Hematopoietic multipotent progenitor cell treated with erythropoietin and hydrocortisone succinate and interleukin-3 and kit ligand, for 4 days (in vitro differentiated cells): ENCODE data around the gene SCN9A.
"Not testable (repeated sequence)": the region's sequence is repeated elsewhere in the genome, so short reads cannot be mapped to it uniquely, and the experiment has no call there.

Experiments used
- DNase-seq: peaks from one replicate; pipeline ENCODE4 v3.0.0-alpha.2; 2015

The SCN9A gene

GRCh38 chr2:166332106-166332505 lies 43.6 kb downstream of the SCN9A start:
- no peak for DNase-seq

- no peak for DNase-seq
Observed at GRCh38 chr2:166331468-166331867, 44.3 kb downstream of the SCN9A start.

GRCh38 chr2:166329465-166329864 lies 46.3 kb downstream of the SCN9A start:
- DNase-seq, result no peak

GRCh38 chr2:166328147-166328546 lies 47.6 kb downstream of the SCN9A start:
- no peak for DNase-seq

- DNase-seq, result no peak
Observed at GRCh38 chr2:166321076-166321475, 54.7 kb downstream of the SCN9A start.

- no peak for DNase-seq
Observed at GRCh38 chr2:166314022-166314759, 61.6 kb downstream of the SCN9A start.

GRCh38 chr2:166312863-166313262 lies 62.9 kb downstream of the SCN9A start:
- not testable (repeated sequence) for DNase-seq

GRCh38 chr2:166307326-166307725 lies 68.4 kb downstream of the SCN9A start:
- DNase-seq, result no peak

GRCh38 chr2:166304656-166305055 lies 71.1 kb downstream of the SCN9A start:
- peak; percentile 5 for DNase-seq

- DNase-seq, result no peak
Observed at GRCh38 chr2:166302036-166302435, 73.7 kb downstream of the SCN9A start.

GRCh38 chr2:166297951-166298350 lies 77.8 kb downstream of the SCN9A start:
- no peak for DNase-seq

GRCh38 chr2:166293984-166294383 lies 81.8 kb downstream of the SCN9A start:
- DNase-seq, result no peak

GRCh38 chr2:166285215-166285614 lies 90.5 kb downstream of the SCN9A start:
- DNase-seq, result no peak

GRCh38 chr2:166284359-166284758 lies 91.4 kb downstream of the SCN9A start:
- no peak for DNase-seq

- no peak for DNase-seq
Observed at GRCh38 chr2:166282154-166282553, 93.6 kb downstream of the SCN9A start.

- no peak for DNase-seq
Observed at GRCh38 chr2:166278856-166279255, 96.9 kb downstream of the SCN9A start.

GRCh38 chr2:166270376-166270775 lies 105.4 kb downstream of the SCN9A start:
- DNase-seq, result no peak

GRCh38 chr2:166269322-166269721 lies 106.4 kb downstream of the SCN9A start:
- DNase-seq, result no peak

GRCh38 chr2:166257859-166258258 lies 117.9 kb downstream of the SCN9A start:
- DNase-seq, result no peak

- DNase-seq, result no peak
Observed at GRCh38 chr2:166256896-166257295, 118.8 kb downstream of the SCN9A start.

- no peak for DNase-seq
Observed at GRCh38 chr2:166249318-166249717, 126.4 kb downstream of the SCN9A start.

- no peak for DNase-seq
Observed at GRCh38 chr2:166246901-166247300, 128.8 kb downstream of the SCN9A start.

- no peak for DNase-seq
Observed at GRCh38 chr2:166242309-166242708, 133.4 kb downstream of the SCN9A start.

- DNase-seq, result no peak
Observed at GRCh38 chr2:166240387-166241313, 135.1 kb downstream of the SCN9A start.
